ENCODE measurements around the gene BPI. TPM values are rescaled to one million over a fixed set of nuclear protein-coding genes. Genes with fewer than 3 reads are reported as not detected.
A peak's percentile ranks its signal among the peaks of the same experiment; 100 is the strongest.

BPI gene
- polyA plus RNA-seq, 1 experiment = 0.04 TPM

DNA sequence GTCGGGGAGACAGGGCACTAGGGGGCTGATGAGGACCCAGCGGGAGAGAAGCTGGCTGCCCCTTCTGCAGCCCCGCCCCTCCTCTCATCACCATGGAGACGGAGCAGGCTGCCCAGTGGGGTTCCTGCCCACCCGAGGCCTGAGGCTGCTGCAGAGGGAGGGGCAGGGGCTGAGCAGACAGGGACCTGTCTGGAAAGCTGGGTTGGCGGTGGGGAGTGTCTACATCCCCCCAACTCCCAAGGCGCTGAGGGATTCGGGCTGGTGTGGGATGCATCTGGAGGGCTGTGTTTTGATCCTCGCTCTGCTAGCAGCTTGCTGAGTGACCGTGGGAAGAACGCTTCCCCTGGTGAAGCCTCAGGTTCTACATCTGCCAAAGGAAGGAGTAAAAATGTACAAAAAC lies 1.2 kb upstream of the BPI start:
- CTCF ChIA-PET = interaction anchor here (0.5 to 1.3 kb wide), 3 partner anchors 22 to 81 kb away, joined by 3 read pairs; no protein-coding TSS in a partner anchor

DNA sequence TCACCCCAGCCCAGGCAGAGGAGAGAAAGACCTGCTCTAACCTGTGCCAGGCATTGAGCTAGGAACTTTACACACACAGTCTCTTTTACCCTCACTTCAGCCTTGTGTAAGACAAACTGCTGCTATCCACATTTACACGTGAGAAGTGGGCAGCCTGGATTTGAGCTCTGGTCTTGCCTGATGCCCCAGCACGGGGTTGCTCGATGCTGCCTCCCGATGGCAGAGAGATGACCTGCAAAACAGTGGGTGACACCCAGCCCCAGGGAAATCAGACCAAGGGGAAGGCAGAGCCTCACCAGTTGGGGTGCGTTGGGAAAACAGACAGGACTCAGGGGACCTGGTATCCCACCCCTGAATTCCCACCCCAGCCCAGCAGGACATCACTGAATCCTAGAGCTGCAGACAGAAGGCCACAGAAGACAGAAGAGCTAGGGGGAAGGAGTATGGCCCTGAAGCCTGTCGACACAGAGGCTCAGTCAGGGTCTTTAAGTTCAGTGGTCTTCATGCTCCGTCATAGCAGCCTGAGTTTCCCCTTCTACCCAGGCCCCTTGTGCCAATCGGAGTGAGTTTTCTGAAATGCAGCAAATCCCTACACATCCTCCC lies 990 bp downstream of the BPI start:
- Histone ChIP-seq H3K27me3 (ENCODE audit: control insufficient read depth, insufficient read depth, low read length) (peaks cover 20% of the 10 kb centered on the region), H3K4me3 (ENCODE audit: low read depth, low read length) (no peak overlapping the region), H3K9me3 (ENCODE audit: control insufficient read depth, insufficient read depth, low read length) (no peaks in the 10 kb centered on the region; the same call in none of the 2 replicates), H3K27ac (ENCODE audit: low read depth, low read length) (no peak overlapping the region)
- CTCF ChIA-PET = interaction anchor here (0.6 to 2.0 kb wide), 21 partner anchors 14 to 725 kb away, joined by 3 to 17 read pairs (median 5); no protein-coding TSS in a partner anchor
- TF ChIP-seq, protein P1, sequence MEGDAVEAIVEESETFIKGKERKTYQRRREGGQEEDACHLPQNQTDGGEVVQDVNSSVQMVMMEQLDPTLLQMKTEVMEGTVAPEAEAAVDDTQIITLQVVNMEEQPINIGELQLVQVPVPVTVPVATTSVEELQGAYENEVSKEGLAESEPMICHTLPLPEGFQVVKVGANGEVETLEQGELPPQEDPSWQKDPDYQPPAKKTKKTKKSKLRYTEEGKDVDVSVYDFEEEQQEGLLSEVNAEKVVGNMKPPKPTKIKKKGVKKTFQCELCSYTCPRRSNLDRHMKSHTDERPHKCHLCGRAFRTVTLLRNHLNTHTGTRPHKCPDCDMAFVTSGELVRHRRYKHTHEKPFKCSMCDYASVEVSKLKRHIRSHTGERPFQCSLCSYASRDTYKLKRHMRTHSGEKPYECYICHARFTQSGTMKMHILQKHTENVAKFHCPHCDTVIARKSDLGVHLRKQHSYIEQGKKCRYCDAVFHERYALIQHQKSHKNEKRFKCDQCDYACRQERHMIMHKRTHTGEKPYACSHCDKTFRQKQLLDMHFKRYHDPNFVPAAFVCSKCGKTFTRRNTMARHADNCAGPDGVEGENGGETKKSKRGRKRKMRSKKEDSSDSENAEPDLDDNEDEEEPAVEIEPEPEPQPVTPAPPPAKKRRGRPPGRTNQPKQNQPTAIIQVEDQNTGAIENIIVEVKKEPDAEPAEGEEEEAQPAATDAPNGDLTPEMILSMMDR (IDR thresholded peaks at IDR 0.05; ENCODE audit: low read depth, low read length) = peak; percentile 65
- no peak for DNase-seq (ENCODE audit: low read depth, low spot score)
- POLR2A ChIA-PET = no interaction called here

More for the DNA sequence above, 1.2 kb upstream of the BPI start:
- Histone ChIP-seq H3K9me3 (ENCODE audit: control insufficient read depth, insufficient read depth, low read length) (no peaks in the 10 kb centered on the region; the same call in 1 of the 2 replicates), H3K4me3 (ENCODE audit: low read depth, low read length) (no peak overlapping the region), H3K27ac (ENCODE audit: low read depth, low read length) (no peak overlapping the region), H3K27me3 (ENCODE audit: control insufficient read depth, insufficient read depth, low read length) (peaks cover 17% of the 10 kb centered on the region)
- no peak for DNase-seq (ENCODE audit: low read depth, low spot score)
- POLR2A ChIA-PET = no interaction called here
- TF ChIP-seq, protein P1 (IDR thresholded peaks at IDR 0.05; ENCODE audit: low read depth, low read length) = no peak

DNA sequence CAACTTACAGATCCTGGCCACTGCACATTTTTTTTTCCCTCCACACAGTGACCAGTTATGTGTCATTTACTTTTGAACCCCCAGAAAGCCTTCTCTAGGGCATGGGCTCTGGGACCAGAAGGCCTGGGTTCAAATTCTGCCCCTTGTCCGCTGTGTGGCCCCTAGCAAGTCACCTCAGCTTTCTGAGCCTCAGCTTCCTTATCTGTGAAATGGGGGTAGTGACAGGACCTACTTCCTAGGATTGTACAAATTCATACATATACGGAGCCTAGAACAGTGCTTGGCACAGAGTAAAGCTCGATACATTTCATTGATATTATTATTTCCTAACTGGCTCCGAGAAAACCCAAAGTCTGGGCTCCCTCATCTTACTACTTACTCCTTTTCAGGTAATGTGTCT lies 1.6 kb downstream of the BPI start:
- ChIA-PET POLR2A (no interaction called here), CTCF (interaction anchor here (0.6 to 2.0 kb wide), 17 partner anchors 15 to 726 kb away, joined by 3 to 17 read pairs (median 5); no protein-coding TSS in a partner anchor)
- no peaks in the 10 kb centered on the region; the same call in none of the 2 replicates for H3K9me3 ChIP-seq (ENCODE audit: control insufficient read depth, insufficient read depth, low read length)
- TF ChIP-seq, protein P1 (IDR thresholded peaks at IDR 0.05; ENCODE audit: low read depth, low read length) = no peak
- no peak for DNase-seq (ENCODE audit: low read depth, low spot score)
- H3K27ac ChIP-seq (ENCODE audit: low read depth, low read length) = no peak overlapping the region
- H3K4me3 ChIP-seq (ENCODE audit: low read depth, low read length) = no peak overlapping the region
- H3K27me3 ChIP-seq (ENCODE audit: control insufficient read depth, insufficient read depth, low read length) = peaks cover 16% of the 10 kb centered on the region

DNA sequence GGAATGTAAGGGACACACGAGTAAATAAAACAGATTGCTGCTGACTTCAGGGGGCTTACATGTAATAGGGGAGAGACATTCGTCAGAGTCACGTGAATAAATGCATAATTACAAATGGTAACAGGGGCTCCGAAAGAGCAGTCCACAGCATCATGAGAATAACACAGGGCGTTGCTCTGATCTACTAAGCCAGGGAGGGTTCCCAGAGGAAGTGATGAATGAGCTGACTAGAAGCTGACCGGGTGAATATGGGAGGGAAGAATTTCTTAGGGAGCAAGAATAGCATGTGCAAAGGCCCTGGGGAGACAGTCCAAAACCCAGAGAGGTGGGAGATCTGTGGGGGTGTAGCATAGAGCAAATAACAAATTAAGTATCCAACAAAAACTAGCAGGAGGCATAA lies 2.4 kb downstream of the BPI start:
- Histone ChIP-seq H3K9me3 (ENCODE audit: control insufficient read depth, insufficient read depth, low read length) (no peaks in the 10 kb centered on the region; the same call in none of the 2 replicates), H3K4me3 (ENCODE audit: low read depth, low read length) (no peak overlapping the region), H3K27ac (ENCODE audit: low read depth, low read length) (no peak overlapping the region), H3K27me3 (ENCODE audit: control insufficient read depth, insufficient read depth, low read length) (peaks cover 14% of the 10 kb centered on the region)
- TF ChIP-seq, protein P1 (IDR thresholded peaks at IDR 0.05; ENCODE audit: low read depth, low read length) = no peak
- ChIA-PET CTCF (no interaction called here), POLR2A (no interaction called here)
- no peak for DNase-seq (ENCODE audit: low read depth, low spot score)

DNA sequence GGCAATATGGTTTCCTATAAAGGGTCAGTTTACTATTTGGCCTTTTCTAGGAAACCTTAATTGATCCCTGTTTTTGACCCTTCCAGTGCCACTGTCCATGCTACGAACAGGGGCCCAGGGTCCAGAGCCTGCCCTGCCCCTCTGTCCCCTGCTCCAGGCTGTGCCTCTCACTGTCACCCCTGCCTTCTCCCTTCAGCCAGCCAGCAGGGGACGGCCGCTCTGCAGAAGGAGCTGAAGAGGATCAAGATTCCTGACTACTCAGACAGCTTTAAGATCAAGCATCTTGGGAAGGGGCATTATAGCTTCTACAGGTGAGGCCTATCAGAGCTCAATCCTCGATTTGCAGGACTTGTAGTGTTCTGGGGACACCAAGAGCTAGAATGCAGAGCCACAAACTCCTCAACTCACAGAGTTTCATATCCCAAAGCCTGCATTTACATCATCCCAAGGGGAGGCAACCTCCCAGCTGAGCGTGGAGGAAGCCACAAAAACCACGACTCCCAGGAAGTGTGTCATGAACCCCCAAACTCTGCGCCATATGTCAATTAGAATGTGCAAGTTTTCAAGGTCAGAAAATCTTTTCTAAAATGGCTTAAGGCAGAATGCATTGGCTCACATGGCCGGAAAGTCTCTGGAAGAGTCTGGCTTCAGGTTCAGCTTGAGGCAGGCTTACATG lies 3.6 kb downstream of the BPI start:
- Histone ChIP-seq H3K9me3 (ENCODE audit: control insufficient read depth, insufficient read depth, low read length) (no peaks in the 10 kb centered on the region; the same call in none of the 2 replicates), H3K4me3 (ENCODE audit: low read depth, low read length) (no peak overlapping the region), H3K27ac (ENCODE audit: low read depth, low read length) (no peak overlapping the region), H3K27me3 (ENCODE audit: control insufficient read depth, insufficient read depth, low read length) (peaks cover 12% of the 10 kb centered on the region)
- TF ChIP-seq, protein P1 (IDR thresholded peaks at IDR 0.05; ENCODE audit: low read depth, low read length) = no peak
- CTCF ChIA-PET = interaction anchor here (1.1 to 1.7 kb wide), 3 partner anchors 14 to 86 kb away, joined by 4 to 6 read pairs (median 5); no protein-coding TSS in a partner anchor
- POLR2A ChIA-PET = no interaction called here
- no peak for DNase-seq (ENCODE audit: low read depth, low spot score)

Data from AG04450 (cell line).